Effector memory CD8-positive, alpha-beta T cell (primary cell): Measurements from ENCODE around the gene PRPS1.
"Not testable (repeated sequence)": the region's sequence is repeated elsewhere in the genome, so short reads cannot be mapped to it uniquely, and the experiment has no call there.

Source experiments
- ATAC-seq: fragments of 150-1000 bp; cut with Tn5 transposase; replicated peaks from 2 replicates; pipeline ENCODE4 v1.10.0; 2021; ENCODE audit warnings: mild to moderate bottlenecking, moderate library complexity
- DNase-seq, 3 experiments: peaks; one replicate each; pipeline ENCODE4 v3.0.0; 2021
- H3K27ac Mint-ChIP-seq, 2 donors: one replicate each; pipeline ENCODE4 v1.8.0; 2022; ENCODE audit warnings: mild to moderate bottlenecking in 2 of 2, mixed read lengths in 2 of 2, moderate library complexity in 2 of 2
- H3K27me3 Mint-ChIP-seq, 2 donors: one replicate each; pipeline ENCODE4 v1.8.0; 2022; ENCODE audit warnings: mixed read lengths in 2 of 2
- H3K36me3 Mint-ChIP-seq: one replicate; pipeline ENCODE4 v1.8.0; 2022; ENCODE audit warnings: mild to moderate bottlenecking, moderate library complexity, mixed read lengths; ENCODE audit not compliant: insufficient read depth
- H3K4me1 Mint-ChIP-seq, 2 donors: one replicate each; pipeline ENCODE4 v1.8.0; 2022; ENCODE audit warnings: low read depth in 2 of 2, mixed read lengths in 2 of 2
- H3K4me3 Mint-ChIP-seq, 2 donors: one replicate each; pipeline ENCODE4 v1.8.0; 2022; ENCODE audit warnings: mild to moderate bottlenecking in 2 of 2, mixed read lengths in 2 of 2, moderate library complexity in 2 of 2
- H3K9me3 Mint-ChIP-seq, 2 donors: one replicate each; pipeline ENCODE4 v1.8.0; 2022; ENCODE audit warnings: mixed read lengths in 2 of 2

PRPS1 gene

GRCh38 chrX:107683124-107683895 is 55.0 kb downstream of the PRPS1 start:
- H3K4me3 Mint-ChIP-seq: no peak overlapping the region
- DNase-seq (no peak), ATAC-seq (no peak)
- H3K27ac Mint-ChIP-seq: peak overlapping the region in 1 of 2 donors; percentile 33
- H3K27me3 Mint-ChIP-seq: no peaks in the 10 kb centered on the region
- no peaks in the 10 kb centered on the region for H3K36me3 Mint-ChIP-seq
- peaks cover 36 to 39% of the 10 kb centered on the region in 2 donors for H3K4me1 Mint-ChIP-seq
- H3K9me3 Mint-ChIP-seq: no peaks in the 10 kb centered on the region

GRCh38 chrX:107683931-107684330 is 55.6 kb downstream of the PRPS1 start:
- H3K27ac Mint-ChIP-seq: peak overlapping the region in 1 of 2 donors; percentile 33
- H3K4me3 Mint-ChIP-seq: no peak overlapping the region
- H3K36me3 Mint-ChIP-seq: no peaks in the 10 kb centered on the region
- no peaks in the 10 kb centered on the region for H3K9me3 Mint-ChIP-seq
- H3K27me3 Mint-ChIP-seq: no peaks in the 10 kb centered on the region
- DNase-seq (no peak), ATAC-seq (no peak)
- peaks cover 32 to 33% of the 10 kb centered on the region in 2 donors for H3K4me1 Mint-ChIP-seq

- peak; percentile 22 for ATAC-seq
- no peaks in the 10 kb centered on the region for H3K9me3 Mint-ChIP-seq
- H3K36me3 Mint-ChIP-seq: no peaks in the 10 kb centered on the region
- no peaks in the 10 kb centered on the region for H3K27me3 Mint-ChIP-seq
- H3K4me3 Mint-ChIP-seq: no peak overlapping the region
- no peak for DNase-seq
- no peak overlapping the region for H3K27ac Mint-ChIP-seq
- peaks cover 24 to 27% of the 10 kb centered on the region in 2 donors for H3K4me1 Mint-ChIP-seq
Measured at GRCh38 chrX:107684956-107685385, 56.7 kb downstream of the PRPS1 start.

- H3K4me3 Mint-ChIP-seq, H3K27me3 Mint-ChIP-seq, DNase-seq, H3K27ac Mint-ChIP-seq, H3K36me3 Mint-ChIP-seq, H3K9me3 Mint-ChIP-seq, ATAC-seq: not testable (repeated sequence)
- peaks cover 19 to 22% of the 10 kb centered on the region in 2 donors for H3K4me1 Mint-ChIP-seq
Measured at GRCh38 chrX:107685586-107685985, 57.3 kb downstream of the PRPS1 start.

- no peak for DNase-seq
- Mint-ChIP-seq H3K9me3 (no peaks in the 10 kb centered on the region), H3K4me3 (no peak overlapping the region), H3K27me3 (no peaks in the 10 kb centered on the region), H3K36me3 (no peaks in the 10 kb centered on the region), H3K27ac (peak overlapping the region in 1 of 2 donors; percentile 53), H3K4me1 (peaks cover 18% of the 10 kb centered on the region in 2 donors)
- no peak for ATAC-seq
Measured at GRCh38 chrX:107686026-107686425, 57.7 kb downstream of the PRPS1 start.

- no peaks in the 10 kb centered on the region for H3K36me3 Mint-ChIP-seq
- no peak overlapping the region for H3K4me3 Mint-ChIP-seq
- no peak overlapping the region for H3K27ac Mint-ChIP-seq
- no peaks in the 10 kb centered on the region for H3K9me3 Mint-ChIP-seq
- DNase-seq (no peak), ATAC-seq (no peak)
- H3K4me1 Mint-ChIP-seq: peaks cover 18 to 21% of the 10 kb centered on the region in 2 donors
- no peaks in the 10 kb centered on the region for H3K27me3 Mint-ChIP-seq
Measured at GRCh38 chrX:107686792-107687191, 58.5 kb downstream of the PRPS1 start.

- no peaks in the 10 kb centered on the region for H3K27me3 Mint-ChIP-seq
- H3K4me1 Mint-ChIP-seq: peaks cover 18% of the 10 kb centered on the region in 2 donors
- no peaks in the 10 kb centered on the region for H3K36me3 Mint-ChIP-seq
- no peak for DNase-seq
- H3K4me3 Mint-ChIP-seq: no peak overlapping the region
- ATAC-seq: no peak
- H3K27ac Mint-ChIP-seq: no peak overlapping the region
- no peaks in the 10 kb centered on the region for H3K9me3 Mint-ChIP-seq
Measured at GRCh38 chrX:107687445-107687844, 59.1 kb downstream of the PRPS1 start.

- H3K4me1 Mint-ChIP-seq: peaks cover 3 to 5% of the 10 kb centered on the region in 2 donors
- DNase-seq (no peak), ATAC-seq (no peak)
- peak overlapping the region in 1 of 2 donors; percentile 41 for H3K27ac Mint-ChIP-seq
- H3K9me3 Mint-ChIP-seq: no peaks in the 10 kb centered on the region
- no peaks in the 10 kb centered on the region for H3K36me3 Mint-ChIP-seq
- no peak overlapping the region for H3K4me3 Mint-ChIP-seq
- H3K27me3 Mint-ChIP-seq: no peaks in the 10 kb centered on the region
Measured at GRCh38 chrX:107691024-107691448, 62.7 kb downstream of the PRPS1 start.

GRCh38 chrX:107699616-107700015 is 71.3 kb downstream of the PRPS1 start:
- Mint-ChIP-seq H3K27ac (peak overlapping the region in 1 of 2 donors; percentile 87), H3K27me3 (no peaks in the 10 kb centered on the region), H3K4me3 (no peak overlapping the region), H3K4me1 (peaks cover 6 to 8% of the 10 kb centered on the region in 2 donors), H3K36me3 (no peaks in the 10 kb centered on the region), H3K9me3 (no peaks in the 10 kb centered on the region)
- DNase-seq: no peak
- no peak for ATAC-seq

GRCh38 chrX:107700317-107700774 is 72.0 kb downstream of the PRPS1 start:
- peak; percentile 46 for ATAC-seq
- no peak overlapping the region for H3K27ac Mint-ChIP-seq

More at GRCh38 chrX:107700317-107700774, 72.0 kb downstream of the PRPS1 start:
- no peak for DNase-seq
- H3K9me3 Mint-ChIP-seq: no peaks in the 10 kb centered on the region
- H3K36me3 Mint-ChIP-seq: no peaks in the 10 kb centered on the region
- peaks cover 6 to 8% of the 10 kb centered on the region in 2 donors for H3K4me1 Mint-ChIP-seq
- H3K4me3 Mint-ChIP-seq: no peak overlapping the region
- H3K27me3 Mint-ChIP-seq: no peaks in the 10 kb centered on the region
